HepG2 (cell line): ENCODE results near the gene MYOM1. TPM values are rescaled to one million over a fixed set of nuclear protein-coding genes. Genes with fewer than 3 reads are reported as not detected.

Experiments
- ATAC-seq: fragments of 200-7000 bp; cut with Tn5 transposase; 3 replicates; pipeline ENCODE4 v1.9.1; 2020; ENCODE audit warnings: mild to moderate bottlenecking, moderate library complexity
- BruUV-seq: library from RNA; stranded (reverse); fragments of 400-500 nt; replicated peaks from 2 replicates; lab custom pipeline; 2021; lab: Mats Ljungman, UMichigan
- CTCF ChIA-PET: fragments of 300-600 bp; formaldehyde crosslinking; extraction: SDS; loops from one replicate; lab custom pipeline; 2021; ENCODE audit warnings: low total read pairs, inconsistent platforms, low intra/inter-chr PET ratio; lab: Yijun Ruan, JAX
- POLR2A ChIA-PET: fragments of 350-600 bp; sonication (Branson Sonifier 250); formaldehyde crosslinking; loops from one replicate; lab custom pipeline; 2020; ENCODE audit warnings: antibody characterized with exemption, inconsistent platforms; lab: Yijun Ruan, JAX
- DNase-seq: peaks from one replicate; pipeline ENCODE4 v3.0.0-alpha.2; 2015; ENCODE audit warnings: low spot score
- FAIRE-seq: peaks from 3 replicates; lab custom pipeline; 2011; peaks lifted over from hg19 to GRCh38; lab: Jason Lieb, UNC
- H2AFZ ChIP-seq: one replicate; pipeline ENCODE4 v1.6.1; 2011; ENCODE audit warnings: low read length, inconsistent platforms
- H3K27ac ChIP-seq: fragments of 300-600 bp; 3 replicates; pipeline ENCODE4 v1.8.0; 2011; ENCODE audit warnings: mixed run types, mild to moderate bottlenecking, mixed read lengths, low read length, inconsistent platforms; ENCODE audit not compliant: insufficient read depth; ENCODE audit errors: extremely low read length
- H3K27me3 ChIP-seq, 2 experiments: fragments of 200-600 bp in 1 of 2; 2 replicates in 1 of 2; 3 replicates in 1 of 2; pipeline versions ENCODE4 v1.6.0 to v1.8.0; 2011; ENCODE audit warnings: low read length in 2 of 2, mild to moderate bottlenecking in 2 of 2, moderate library complexity in 2 of 2, inconsistent platforms in 1 of 2; ENCODE audit not compliant: insufficient read depth in 2 of 2, control insufficient read depth in 1 of 2
- H3K36me3 ChIP-seq, 2 experiments: fragments of 200-600 bp in 1 of 2; replicated peaks in 1 of 2; 2 replicates in 1 of 2; 3 replicates in 1 of 2; pipeline versions ENCODE4 v1.5.1 to v1.8.0; 2011; ENCODE audit warnings: low read length in 2 of 2, inconsistent platforms in 1 of 2; ENCODE audit not compliant: insufficient read depth in 2 of 2, control insufficient read depth in 1 of 2
- H3K4me1 ChIP-seq: 2 replicates; pipeline ENCODE4 v1.5.1; 2012; ENCODE audit warnings: low read length, inconsistent platforms; ENCODE audit not compliant: insufficient read depth
- H3K4me2 ChIP-seq: 2 replicates; pipeline ENCODE4 v1.6.0; 2011; ENCODE audit warnings: low read depth, low read length, inconsistent platforms
- H3K4me3 ChIP-seq, 3 experiments: fragments of 200-600 bp in 1 of 3; sonication (generic), shearing (Covaris generic) in 1 of 3; replicated peaks in 1 of 3; 2 replicates each; pipeline ENCODE4 v1.5.1; 2011 to 2016; ENCODE audit warnings: low read length in 3 of 3, inconsistent platforms in 2 of 3, low read depth in 2 of 3, mild to moderate bottlenecking in 2 of 3, control low read depth in 1 of 3, mixed read lengths in 1 of 3; ENCODE audit not compliant: insufficient read depth in 1 of 3
- H3K79me2 ChIP-seq: one replicate; pipeline ENCODE4 v1.6.1; 2011; ENCODE audit warnings: low read length, inconsistent platforms; ENCODE audit not compliant: insufficient read depth
- H3K9ac ChIP-seq: 2 replicates; pipeline ENCODE4 v1.6.0; 2011; ENCODE audit warnings: mild to moderate bottlenecking, low read depth, low read length, inconsistent platforms; ENCODE audit not compliant: insufficient read depth
- H3K9me3 ChIP-seq: 2 replicates; pipeline ENCODE4 v1.5.1; 2012; ENCODE audit warnings: mild to moderate bottlenecking, low read length
- H4K20me1 ChIP-seq: 2 replicates; pipeline ENCODE4 v1.6.0; 2011; ENCODE audit warnings: inconsistent platforms, mild to moderate bottlenecking, low read length, moderate library complexity; ENCODE audit not compliant: insufficient read depth
- KDM3A ChIP-seq: IDR thresholded peaks from 2 replicates; pipeline ENCODE4 v1.6.1; 2018; ENCODE audit warnings: low read depth, missing compliant biosample characterization
- MBD4 ChIP-seq: IDR thresholded peaks from 2 replicates; pipeline ENCODE4 v1.6.1; 2012; ENCODE audit warnings: low read length, inconsistent platforms, borderline replicate concordance
- RBM39 ChIP-seq: fragments of 200-400 bp; formaldehyde crosslinking; IDR thresholded peaks from one replicate; pipeline ENCODE4 v1.6.1; 2018; ENCODE audit warnings: antibody characterized with exemption, mild to moderate bottlenecking, low read depth, low read length; ENCODE audit not compliant: poor library complexity, severe bottlenecking
- SKIL ChIP-seq: sonication (generic); formaldehyde crosslinking; IDR thresholded peaks from 2 replicates; pipeline ENCODE4 v1.8.0; 2022; ENCODE audit warnings: missing genetic modification reagents, mild to moderate bottlenecking, moderate library complexity, borderline replicate concordance
- ZFY ChIP-seq: sonication (generic); formaldehyde crosslinking; IDR thresholded peaks from 2 replicates; pipeline ENCODE4 v1.4.0; 2020; ENCODE audit warnings: missing genetic modification reagents
- ZNF557 ChIP-seq: sonication (generic); formaldehyde crosslinking; IDR thresholded peaks from 2 replicates; pipeline ENCODE4 v1.4.0; 2020; ENCODE audit warnings: missing genetic modification reagents
- ZNF740 ChIP-seq: sonication (generic); formaldehyde crosslinking; IDR thresholded peaks from 2 replicates; pipeline ENCODE4 v1.4.0; 2020; ENCODE audit warnings: missing genetic modification reagents
- ZNF770 ChIP-seq: sonication (generic); formaldehyde crosslinking; IDR thresholded peaks from 2 replicates; pipeline ENCODE4 v1.5.0; 2020; ENCODE audit warnings: mild to moderate bottlenecking, missing genetic modification reagents
- ZNF782 ChIP-seq: sonication (generic); formaldehyde crosslinking; IDR thresholded peaks from 2 replicates; pipeline ENCODE4 v1.4.0; 2020; ENCODE audit warnings: missing genetic modification reagents, mild to moderate bottlenecking, borderline replicate concordance
- WGBS: methylation state at CpG from one replicate; pipeline ENCODE4 v1.1.6; 2017; ENCODE audit warnings: low lambda C conversion rate; 5-methylcytosine and 5-hydroxymethylcytosine counted together
- in situ Hi-C: cut with HindIII; loops from 2 replicates; pipeline ENCODE4 v1.10.0; 2017; ENCODE audit warnings: low pct_unique_long_range_greater_than_20kb; ENCODE audit not compliant: extremely low pct_ligation_motif_present
- intact Hi-C: fragments of 100-400 bp; cut with micrococcal nuclease; formaldehyde crosslinking; loops from one replicate; pipeline ENCODE4 v1.10.0; 2022; ENCODE audit not compliant: unreplicated experiment
- polyA plus RNA-seq, 8 experiments: library from polyadenylated mRNA; depleted of rRNA in 3 of 8; stranded (reverse) in 7 of 8; unstranded in 1 of 8; fragments of >200 nt; fragmentation: Illumina TruSeq in 4 of 8; extraction: Trizol in 4 of 8; gene quantifications; 2 replicates each; pipeline versions ENCODE4 v1.2.1 to v1.2.3, GENCODE V29; 2011 to 2016; ENCODE audit warnings: low read depth in 4 of 8, missing spikeins in 1 of 8, mixed read lengths in 1 of 8; ENCODE audit not compliant: insufficient read depth in 1 of 8
- total RNA-seq, 5 experiments: library from RNA; depleted of rRNA; stranded (reverse); fragments of >200 nt; fragmentation: Illumina TruSeq; extraction: Trizol; gene quantifications; 2 replicates each; pipeline ENCODE4 v1.2.3, GENCODE V29; 2016; ENCODE audit warnings: low read depth in 1 of 5
- TF ChIP-seq, protein P1 (sequence below): fragments of 450-650 bp; IDR thresholded peaks from 2 replicates; pipeline ENCODE4 v1.6.1; 2016

MYOM1 gene
- total and polyA plus RNA-seq, 2 of the 13 experiments (the other 11 are each of a cell fraction or from before 2014, with no cell fraction given), result 0.46 to 0.98 TPM

- no peak for FAIRE-seq
- H3K4me2 ChIP-seq, result no peak overlapping the region
- 79% methylated on average over 6 of the region's 6 CpGs for WGBS
- in situ Hi-C loops (no loop called here), intact Hi-C loops (no loop called here)
- ATAC-seq, result no peak
- ChIA-PET CTCF (no interaction called here), POLR2A (no interaction called here)
- H3K4me1 ChIP-seq, result peaks cover 67% of the 10 kb centered on the region
- no peaks in the 10 kb centered on the region for H3K9me3 ChIP-seq
- no peaks in the 10 kb centered on the region for H4K20me1 ChIP-seq
- H3K27me3 ChIP-seq, result no peaks in the 10 kb centered on the region
- H3K36me3 ChIP-seq, result no peaks in the 10 kb centered on the region
- H2AFZ ChIP-seq, result no peak overlapping the region
- no peak overlapping the region for H3K9ac ChIP-seq
- H3K27ac ChIP-seq, result no peak overlapping the region
- no peak overlapping the region for H3K4me3 ChIP-seq
- TF ChIP-seq ZNF740 (CRISPR knock-in tag), result no peak
- TF ChIP-seq, protein P1, sequence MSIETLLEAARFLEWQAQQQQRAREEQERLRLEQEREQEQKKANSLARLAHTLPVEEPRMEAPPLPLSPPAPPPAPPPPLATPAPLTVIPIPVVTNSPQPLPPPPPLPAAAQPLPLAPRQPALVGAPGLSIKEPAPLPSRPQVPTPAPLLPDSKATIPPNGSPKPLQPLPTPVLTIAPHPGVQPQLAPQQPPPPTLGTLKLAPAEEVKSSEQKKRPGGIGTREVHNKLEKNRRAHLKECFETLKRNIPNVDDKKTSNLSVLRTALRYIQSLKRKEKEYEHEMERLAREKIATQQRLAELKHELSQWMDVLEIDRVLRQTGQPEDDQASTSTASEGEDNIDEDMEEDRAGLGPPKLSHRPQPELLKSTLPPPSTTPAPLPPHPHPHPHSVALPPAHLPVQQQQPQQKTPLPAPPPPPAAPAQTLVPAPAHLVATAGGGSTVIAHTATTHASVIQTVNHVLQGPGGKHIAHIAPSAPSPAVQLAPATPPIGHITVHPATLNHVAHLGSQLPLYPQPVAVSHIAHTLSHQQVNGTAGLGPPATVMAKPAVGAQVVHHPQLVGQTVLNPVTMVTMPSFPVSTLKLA, result no peak
- TF ChIP-seq ZNF782 (CRISPR knock-in tag), result no peak
- BruUV-seq, result no TSS peak
- H3K79me2 ChIP-seq, result no peaks in the 10 kb centered on the region
- DNase-seq, result no peak
These were observed 108.1 kb downstream of the MYOM1 start for GRCh38 chr18:3111523-3112240.

- FAIRE-seq, result no peak
- H3K4me1 ChIP-seq, result peaks cover 64% of the 10 kb centered on the region
- no peaks in the 10 kb centered on the region for H3K36me3 ChIP-seq
- H3K27ac ChIP-seq, result no peak overlapping the region
- CTCF ChIA-PET, result no interaction called here
- POLR2A ChIA-PET, result no interaction called here
- no peak overlapping the region for H3K9ac ChIP-seq
- H3K9me3 ChIP-seq, result no peaks in the 10 kb centered on the region
- intact Hi-C loops (no loop called here), in situ Hi-C loops (no loop called here)
- no peak overlapping the region for H2AFZ ChIP-seq
- ATAC-seq, result no peak
- H3K27me3 ChIP-seq, result no peaks in the 10 kb centered on the region
- no peaks in the 10 kb centered on the region for H4K20me1 ChIP-seq
- no TSS peak for BruUV-seq
- 95% methylated on average over 6 of the region's 7 CpGs for WGBS
- no peak overlapping the region for H3K4me2 ChIP-seq
- DNase-seq, result no peak
- H3K79me2 ChIP-seq, result no peaks in the 10 kb centered on the region
- no peak overlapping the region for H3K4me3 ChIP-seq
- no peak for TF ChIP-seq KDM3A (CRISPR knock-in tag)
- no peak for TF ChIP-seq MBD4
- TF ChIP-seq ZFY, result no peak
- TF ChIP-seq SKIL, result no peak
- no peak for TF ChIP-seq RBM39
- TF ChIP-seq ZNF770 (CRISPR knock-in tag), result no peak
- TF ChIP-seq ZNF557 (CRISPR knock-in tag), result no peak
These were observed 109.6 kb downstream of the MYOM1 start for GRCh38 chr18:3110034-3110752.
